Measurements from ENCODE around the gene CLEC20A.

CLEC20A gene

GRCh38 chr1:178450871-178451270 is 45.9 kb downstream of the CLEC20A start:
- no peak overlapping the region for H3K4me3 ChIP-seq (ENCODE audit: low read depth, low read length)
- TF ChIP-seq CTCF (IDR thresholded peaks at IDR 0.05; ENCODE audit: low read depth, low read length), result no peak

- no peak overlapping the region for H3K4me3 ChIP-seq (ENCODE audit: low read depth, low read length)
- TF ChIP-seq CTCF (IDR thresholded peaks at IDR 0.05; ENCODE audit: low read depth, low read length), result no peak
Measured at GRCh38 chr1:178442925-178443324, 53.8 kb downstream of the CLEC20A start.

- TF ChIP-seq CTCF (IDR thresholded peaks at IDR 0.05; ENCODE audit: low read depth, low read length), result no peak
- H3K4me3 ChIP-seq (ENCODE audit: low read depth, low read length), result no peak overlapping the region
Measured at GRCh38 chr1:178438432-178438831, 58.3 kb downstream of the CLEC20A start.

GRCh38 chr1:178436899-178437298 is 59.9 kb downstream of the CLEC20A start:
- TF ChIP-seq CTCF (IDR thresholded peaks at IDR 0.05; ENCODE audit: low read depth, low read length), result no peak
- no peak overlapping the region for H3K4me3 ChIP-seq (ENCODE audit: low read depth, low read length)

GRCh38 chr1:178434899-178435435 is 61.8 kb downstream of the CLEC20A start:
- no peak overlapping the region for H3K4me3 ChIP-seq (ENCODE audit: low read depth, low read length)

GRCh38 chr1:178434360-178434759 is 62.4 kb downstream of the CLEC20A start:
- no peak overlapping the region for H3K4me3 ChIP-seq (ENCODE audit: low read depth, low read length)
- no peak for TF ChIP-seq CTCF (IDR thresholded peaks at IDR 0.05; ENCODE audit: low read depth, low read length)

More at GRCh38 chr1:178434899-178435435, 61.8 kb downstream of the CLEC20A start:
- no peak for TF ChIP-seq CTCF (IDR thresholded peaks at IDR 0.05; ENCODE audit: low read depth, low read length)

All from WI38 (cell line).